Gastrocnemius medialis (tissue), 4 donors: ENCODE measurements around the gene ORMDL1. TPM values are rescaled to one million over a fixed set of nuclear protein-coding genes. Genes with fewer than 3 reads are reported as not detected.

Source experiments
- ATAC-seq, 2 donors: fragments of 150-250 bp; one replicate each; pipeline ENCODE4 v1.9.1; 2016
- DNase-seq, 2 donors: peaks; one replicate each; pipeline ENCODE4 v3.0.0-alpha.2; 2019
- H3K27ac ChIP-seq, 4 donors: fragments of 200-600 bp; sonication (generic); 1 replicate in 1 of 4; 2 replicates in 3 of 4; pipeline ENCODE4 v1.5.1; 2016 to 2018; ENCODE audit warnings: mild to moderate bottlenecking in 2 of 4, moderate library complexity in 1 of 4
- H3K27me3 ChIP-seq, 3 donors: fragments of 200-600 bp; sonication (generic) in 2 of 3; 1 replicate in 1 of 3; 2 replicates in 2 of 3; pipeline versions ENCODE4 v1.5.1 to v1.6.0; 2016 to 2019; ENCODE audit warnings: mild to moderate bottlenecking in 1 of 3, moderate library complexity in 1 of 3
- H3K36me3 ChIP-seq, 2 donors: fragments of 200-600 bp; sonication (generic) in 1 of 2; one replicate each; pipeline ENCODE4 v1.5.1; 2017 to 2018
- H3K4me1 ChIP-seq, 2 donors: fragments of 200-600 bp; sonication (generic) in 1 of 2; one replicate each; pipeline ENCODE4 v1.5.1; 2016 to 2017; ENCODE audit warnings: mild to moderate bottlenecking in 2 of 2
- H3K4me3 ChIP-seq, 4 donors: fragments of 200-600 bp; sonication (generic) in 3 of 4; 1 replicate in 1 of 4; 2 replicates in 3 of 4; pipeline ENCODE4 v1.5.1; 2016 to 2019; ENCODE audit warnings: mild to moderate bottlenecking in 2 of 4
- H3K9me3 ChIP-seq, 3 donors: fragments of 200-600 bp; sonication (generic) in 2 of 3; 1 replicate in 1 of 3; 2 replicates in 2 of 3; pipeline ENCODE4 v1.5.1; 2016 to 2019
- POLR2A ChIP-seq, 2 donors: fragments of 450-650 bp; IDR thresholded peaks; one replicate each; pipeline ENCODE4 v1.6.1; 2017; ENCODE audit warnings: antibody characterized with exemption in 2 of 2, mild to moderate bottlenecking in 2 of 2, moderate library complexity in 2 of 2
- in situ Hi-C, 4 donors: fragments of 200-750 bp; cut with MboI; loops; one replicate each; pipeline versions ENCODE4 v1.15.0 to v1.8.0; 2017; ENCODE audit warnings: low sequenced_read_pairs in 4 of 4
- intact Hi-C: fragments of 100-400 bp; cut with DNase I; formaldehyde crosslinking; loops from one replicate; pipeline ENCODE4 v1.15.1; 2023; ENCODE audit warnings: low total_unique reads
- total RNA-seq, 4 donors: library from RNA; depleted of rRNA; stranded (reverse); fragments of >200 nt; gene quantifications; one replicate each; pipeline versions ENCODE4 v1.1.0 to v1.2.3, GENCODE V29; 2016
- TF ChIP-seq, protein P1 (sequence below), 5 experiments: fragments of 450-650 bp in 3 of 5; fragments of 200-600 bp in 2 of 5; sonication (generic) in 2 of 5; IDR thresholded peaks in 4 of 5; conservative IDR thresholded peaks in 1 of 5; 1 replicate in 4 of 5; 2 replicates in 1 of 5; pipeline ENCODE4 v1.5.1; 2016 to 2019; ENCODE audit warnings: antibody characterized with exemption in 5 of 5, mild to moderate bottlenecking in 3 of 5, moderate library complexity in 3 of 5

The ORMDL1 gene
- total RNA-seq, 4 donors from 2014 or later: 13.3 to 38.9 (median 23.7) TPM

DNA sequence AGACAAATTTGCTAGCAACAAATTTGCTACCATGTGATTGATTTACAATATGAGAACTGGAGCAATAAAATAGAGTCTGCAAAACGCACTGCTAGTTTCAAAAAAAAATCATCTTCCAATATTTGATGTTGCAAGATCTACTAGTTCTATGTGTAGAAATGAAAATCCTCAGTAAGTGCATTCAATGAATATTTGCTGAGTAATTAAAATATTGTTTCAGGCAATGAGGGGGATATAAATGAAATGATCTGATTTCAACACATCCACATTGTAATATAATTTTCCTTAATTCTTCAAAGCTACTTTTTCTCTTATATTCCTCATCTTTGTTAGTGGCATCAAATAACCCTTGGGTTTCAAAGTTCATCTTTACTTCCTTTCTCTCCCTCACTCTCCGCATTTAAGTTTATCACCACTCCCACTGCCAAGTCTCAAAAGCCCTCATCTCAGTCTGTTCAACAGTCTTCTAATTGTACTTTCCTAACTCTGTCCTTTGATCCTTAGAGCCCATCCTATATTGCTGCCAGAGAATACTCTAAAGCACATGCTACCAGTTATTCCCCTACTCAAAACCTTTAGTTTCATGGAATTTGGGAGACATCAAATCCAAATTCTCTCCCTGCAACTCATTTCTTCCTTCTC, 27.7 kb downstream of the ORMDL1 start:
- intact Hi-C loops (no loop called here), in situ Hi-C loops (no loop called here)
- H3K4me1 ChIP-seq: peaks cover 8% of the 10 kb centered on the region in 2 donors
- no peak overlapping the region for H3K4me3 ChIP-seq
- H3K27me3 ChIP-seq: no peaks in the 10 kb centered on the region
- DNase-seq (no peak), ATAC-seq (no peak)
- no peak overlapping the region for H3K27ac ChIP-seq
- TF ChIP-seq POLR2A (IDR thresholded peaks at IDR 0.05): no peak
- TF ChIP-seq, protein P1, sequence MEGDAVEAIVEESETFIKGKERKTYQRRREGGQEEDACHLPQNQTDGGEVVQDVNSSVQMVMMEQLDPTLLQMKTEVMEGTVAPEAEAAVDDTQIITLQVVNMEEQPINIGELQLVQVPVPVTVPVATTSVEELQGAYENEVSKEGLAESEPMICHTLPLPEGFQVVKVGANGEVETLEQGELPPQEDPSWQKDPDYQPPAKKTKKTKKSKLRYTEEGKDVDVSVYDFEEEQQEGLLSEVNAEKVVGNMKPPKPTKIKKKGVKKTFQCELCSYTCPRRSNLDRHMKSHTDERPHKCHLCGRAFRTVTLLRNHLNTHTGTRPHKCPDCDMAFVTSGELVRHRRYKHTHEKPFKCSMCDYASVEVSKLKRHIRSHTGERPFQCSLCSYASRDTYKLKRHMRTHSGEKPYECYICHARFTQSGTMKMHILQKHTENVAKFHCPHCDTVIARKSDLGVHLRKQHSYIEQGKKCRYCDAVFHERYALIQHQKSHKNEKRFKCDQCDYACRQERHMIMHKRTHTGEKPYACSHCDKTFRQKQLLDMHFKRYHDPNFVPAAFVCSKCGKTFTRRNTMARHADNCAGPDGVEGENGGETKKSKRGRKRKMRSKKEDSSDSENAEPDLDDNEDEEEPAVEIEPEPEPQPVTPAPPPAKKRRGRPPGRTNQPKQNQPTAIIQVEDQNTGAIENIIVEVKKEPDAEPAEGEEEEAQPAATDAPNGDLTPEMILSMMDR (IDR thresholded peaks at IDR 0.05 in 4 of 5, conservative IDR thresholded peaks at IDR 0.05 in 1 of 5): no peak
- H3K9me3 ChIP-seq: no peaks in the 10 kb centered on the region
- H3K36me3 ChIP-seq: peaks cover 2 to 35% of the 10 kb centered on the region in 2 donors

DNA sequence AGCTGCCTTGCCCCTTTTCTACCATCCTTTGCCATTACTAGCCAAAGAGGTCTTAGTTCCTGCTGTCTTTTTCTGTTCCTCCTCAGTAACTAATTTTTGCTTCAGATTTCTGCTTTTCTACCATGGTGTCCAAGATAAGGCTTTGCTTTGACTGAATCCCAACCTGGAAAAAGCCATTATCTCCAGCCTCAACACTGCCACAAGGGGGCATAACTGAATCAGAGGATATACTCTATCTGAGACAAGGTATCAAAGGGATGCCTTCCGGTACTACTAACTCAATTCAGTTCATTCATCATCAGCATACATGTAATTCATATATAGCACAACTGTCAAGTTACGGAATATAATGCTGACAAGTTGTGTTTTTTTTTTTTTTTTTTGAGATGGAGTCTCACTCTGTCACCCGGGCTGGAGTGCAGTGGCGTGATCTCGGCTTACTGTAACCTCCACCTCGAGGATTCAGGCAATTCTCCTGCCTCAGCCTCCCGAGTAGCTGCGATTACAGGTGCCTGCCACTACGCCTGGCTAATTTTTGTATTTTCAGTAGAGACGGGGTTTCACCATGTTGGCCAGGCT, 33.0 kb downstream of the ORMDL1 start:
- ATAC-seq: no peak
- intact Hi-C loops: loop anchor here (5.0 kb wide), 1 partner anchor 316 kb away; no protein-coding TSS in a partner anchor
- Histone ChIP-seq H3K9me3 (no peaks in the 10 kb centered on the region), H3K4me3 (no peak overlapping the region), H3K27ac (no peak overlapping the region), H3K27me3 (no peaks in the 10 kb centered on the region), H3K36me3 (peaks cover 2 to 53% of the 10 kb centered on the region in 2 donors), H3K4me1 (no peaks in the 10 kb centered on the region)
- in situ Hi-C loops: no loop called here
- DNase-seq: no peak
- TF ChIP-seq POLR2A (IDR thresholded peaks at IDR 0.05): no peak
- TF ChIP-seq, protein P1 (IDR thresholded peaks at IDR 0.05 in 4 of 5, conservative IDR thresholded peaks at IDR 0.05 in 1 of 5): peak; percentile 21 to 56 (median 34)

DNA sequence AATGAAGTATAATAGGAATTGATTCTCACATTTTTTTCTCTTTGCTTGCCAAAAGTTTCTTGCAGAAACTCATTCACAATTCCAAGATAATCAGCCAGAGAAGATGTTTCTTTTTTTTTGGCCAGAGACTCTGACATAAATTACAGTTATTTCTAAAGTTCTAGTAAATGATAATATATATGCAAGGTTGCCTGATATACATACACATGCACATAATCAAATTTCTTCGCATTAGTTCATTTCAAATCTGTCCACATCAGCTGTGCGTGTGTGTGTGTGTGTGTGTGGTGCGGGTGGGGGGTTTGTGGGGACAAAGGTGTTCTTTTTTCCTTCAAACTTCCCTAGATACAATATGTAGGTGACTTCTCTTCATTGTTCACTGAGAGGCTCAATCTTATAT, 54.7 kb downstream of the ORMDL1 start:
- Histone ChIP-seq H3K36me3 (no peaks in the 10 kb centered on the region), H3K27me3 (no peaks in the 10 kb centered on the region), H3K27ac (no peak overlapping the region), H3K4me1 (no peaks in the 10 kb centered on the region), H3K9me3 (no peaks in the 10 kb centered on the region), H3K4me3 (no peak overlapping the region)
- TF ChIP-seq, protein P1 (IDR thresholded peaks at IDR 0.05 in 4 of 5, conservative IDR thresholded peaks at IDR 0.05 in 1 of 5): no peak
- TF ChIP-seq POLR2A (IDR thresholded peaks at IDR 0.05): no peak
- ATAC-seq (no peak), DNase-seq (no peak)
- in situ Hi-C loops (no loop called here), intact Hi-C loops (no loop called here)

- no peak for DNase-seq
- H3K27me3 ChIP-seq: no peaks in the 10 kb centered on the region
- TF ChIP-seq POLR2A (IDR thresholded peaks at IDR 0.05): no peak
- TF ChIP-seq, protein P1 (IDR thresholded peaks at IDR 0.05 in 4 of 5, conservative IDR thresholded peaks at IDR 0.05 in 1 of 5): no peak
- no peaks in the 10 kb centered on the region for H3K9me3 ChIP-seq
- intact Hi-C loops (no loop called here), in situ Hi-C loops (no loop called here)
- no peak overlapping the region for H3K27ac ChIP-seq
- no peak overlapping the region for H3K4me3 ChIP-seq
- no peak for ATAC-seq
- no peaks in the 10 kb centered on the region for H3K4me1 ChIP-seq
- H3K36me3 ChIP-seq: no peaks in the 10 kb centered on the region
These were observed 57.3 kb downstream of the ORMDL1 start for GRCh38 chr2:189726849-189727248.
